SIG-M5 (cell line): ENCODE results near the gene OR5AP2.
"Not testable (repeated sequence)": the region's sequence is repeated elsewhere in the genome, so short reads cannot be mapped to it uniquely, and the experiment has no call there.

Experiments used
- DNase-seq: peaks from one replicate; lab custom pipeline; 2025; lab: John Stamatoyannopoulos, UW

The OR5AP2 gene

DNA sequence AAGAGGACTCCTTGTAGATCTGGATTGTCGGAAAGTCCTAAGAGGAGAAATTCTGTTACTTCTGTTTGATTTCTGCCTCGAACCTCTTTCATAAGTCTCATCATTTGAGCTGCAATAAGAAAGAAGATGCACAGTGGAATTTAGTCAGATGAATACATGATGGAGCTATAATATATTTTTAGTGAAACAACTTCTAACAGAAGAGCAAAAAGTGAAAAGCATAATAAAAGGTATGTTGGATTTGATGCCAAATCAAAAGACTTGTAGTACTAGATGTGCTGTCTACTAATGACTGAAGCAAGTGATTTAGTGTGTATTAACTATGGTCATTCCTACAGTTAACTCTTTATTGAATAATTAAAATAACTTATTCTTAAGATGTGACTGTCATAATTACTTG lies at the start of gene OR5AP2:
OR5AP2 (minus strand) TSS at position 101 of the 400 bp plus-strand sequence; CDS start at position 101, 0 bp downstream.
- no peak for DNase-seq

GRCh38 chr11:56691179-56691578 lies 48.9 kb upstream of the OR5AP2 start:
- DNase-seq = not testable (repeated sequence)

GRCh38 chr11:56688554-56689100 lies 46.4 kb upstream of the OR5AP2 start:
- no peak for DNase-seq

- DNase-seq = no peak
Measured at GRCh38 chr11:56670984-56671383, 28.7 kb upstream of the OR5AP2 start.

GRCh38 chr11:56663386-56663785 lies 21.1 kb upstream of the OR5AP2 start, which contains the start of gene OR5AR1:
Gene OR5AR1 (plus strand): TSS chr11:56663686. CDS start chr11:56663686, 0 bp downstream.
- no peak for DNase-seq

GRCh38 chr11:56659755-56660154 lies 17.5 kb upstream of the OR5AP2 start:
- no peak for DNase-seq

DNA sequence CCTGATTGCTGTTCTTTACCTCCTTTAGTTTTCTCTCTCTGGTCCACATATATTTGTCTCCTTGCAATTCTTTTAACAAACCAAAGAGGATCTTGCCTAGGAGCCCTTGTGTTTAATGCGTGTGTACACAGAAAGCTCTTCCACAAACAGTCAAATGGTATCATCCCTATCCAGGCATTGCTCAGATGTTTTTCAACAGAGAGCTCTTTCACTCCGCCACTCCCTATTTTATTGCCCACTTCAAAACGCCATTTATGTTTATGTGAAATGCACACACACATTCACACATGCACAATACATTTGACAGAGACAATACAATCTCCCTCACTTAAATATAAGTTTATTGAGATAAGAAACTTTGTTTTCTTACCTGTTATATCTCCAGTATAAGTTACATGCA lies 4.7 kb downstream of the OR5AP2 start:
- DNase-seq = no peak

- DNase-seq = no peak
Measured at GRCh38 chr11:56636861-56637260, 5.4 kb downstream of the OR5AP2 start.

GRCh38 chr11:56632329-56632728 lies 9.9 kb downstream of the OR5AP2 start:
- DNase-seq = no peak

DNA sequence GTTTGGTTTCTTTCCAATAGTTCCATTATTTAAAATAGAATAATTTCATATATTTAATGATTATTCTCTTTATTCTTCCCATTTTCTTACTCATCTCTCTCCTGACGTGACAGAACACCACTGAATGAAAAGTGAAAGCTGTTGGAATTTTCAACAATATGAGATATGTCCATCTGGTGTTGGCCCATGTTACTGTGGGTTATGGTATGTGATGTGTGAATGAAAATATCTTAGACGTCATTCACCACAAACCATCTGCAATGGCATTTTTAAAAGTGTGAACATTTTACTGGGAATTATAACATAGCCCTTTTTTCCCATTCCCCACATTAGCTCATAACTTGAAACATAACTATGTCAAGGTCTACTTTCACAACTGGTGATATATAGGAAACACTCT lies 16.3 kb downstream of the OR5AP2 start:
- no peak for DNase-seq

- DNase-seq = no peak
Measured at GRCh38 chr11:56624661-56625110, 17.6 kb downstream of the OR5AP2 start.

DNA sequence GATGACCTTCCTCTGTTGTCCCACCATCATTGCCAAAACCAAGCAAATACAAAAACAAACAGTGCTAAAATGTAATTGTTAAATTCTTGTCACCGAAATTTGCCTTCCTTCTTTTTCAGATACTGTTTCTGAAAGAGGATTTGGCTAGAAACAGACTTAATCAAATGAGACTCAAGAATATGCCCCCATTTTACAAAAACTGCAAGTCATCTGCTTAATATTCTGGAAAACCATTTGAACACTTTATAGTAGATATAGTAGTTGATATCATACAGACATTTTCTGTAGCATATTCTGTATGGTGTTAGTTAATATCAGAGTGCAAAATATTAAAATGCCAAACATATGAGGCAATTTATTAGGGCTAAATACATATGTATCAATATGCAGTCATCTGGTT lies 31.1 kb downstream of the OR5AP2 start:
- DNase-seq = no peak

DNA sequence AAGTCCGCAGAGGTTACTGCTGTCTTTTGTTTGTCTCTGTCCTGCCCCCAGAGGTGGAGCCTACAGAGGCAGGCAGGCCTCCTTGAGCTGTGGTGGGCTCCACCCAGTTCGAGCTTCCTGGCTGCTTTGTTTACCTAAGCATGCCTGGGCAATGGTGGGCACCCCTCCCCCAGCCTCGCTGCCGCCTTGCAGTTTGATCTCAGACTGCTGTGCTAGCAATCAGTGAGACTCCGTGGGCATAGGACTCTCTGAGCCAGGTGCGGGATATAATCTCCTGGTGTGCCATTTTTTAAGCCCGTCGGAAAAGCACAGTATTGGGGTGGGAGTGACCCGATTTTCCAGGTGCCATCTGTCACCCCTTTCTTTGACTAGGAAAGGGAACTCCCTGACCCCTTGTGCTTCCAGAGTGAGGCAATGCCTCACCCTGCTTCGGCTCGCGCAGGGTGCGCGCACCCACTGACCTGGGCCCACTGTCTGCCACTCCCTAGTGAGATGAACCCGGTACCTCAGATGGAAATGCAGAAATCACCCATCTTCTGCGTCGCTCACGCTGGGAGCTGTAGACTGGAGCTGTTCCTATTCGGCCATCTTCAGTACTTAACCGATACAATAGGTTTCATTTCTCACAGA lies 50.0 kb downstream of the OR5AP2 start:
- not testable (repeated sequence) for DNase-seq
